Measurements from ENCODE around the gene LZTR1. TPM values are rescaled to one million over a fixed set of nuclear protein-coding genes. Genes with fewer than 3 reads are reported as not detected.

The LZTR1 gene

Small RNA genes within 50 kb of the gene (small RNA-seq; reads per million reads assigned to genes)
- not detected for gene MIR649 (ENCODE audit: insufficient read depth)
